Liver (tissue), 3 donors: ENCODE results near the gene AUH.

Source experiments
- CTCF ChIP-seq: fragments of 150-350 bp; IDR thresholded peaks from 2 replicates; pipeline ENCODE4 v1.5.1; 2017; ENCODE audit warnings: improper control_type of control experiment, low read depth, low read length; ENCODE audit not compliant: missing input control
- GABPA ChIP-seq, 2 donors: IDR thresholded peaks in 1 of 2; conservative IDR thresholded peaks in 1 of 2; 2 replicates each; pipeline ENCODE4 v1.6.1; 2016; ENCODE audit warnings: antibody characterized with exemption in 2 of 2, mild to moderate bottlenecking in 1 of 2, moderate library complexity in 1 of 2
- RAD21 ChIP-seq, 2 donors: IDR thresholded peaks; 2 replicates each; pipeline ENCODE4 v1.6.1; 2016; ENCODE audit warnings: antibody characterized with exemption in 2 of 2, mild to moderate bottlenecking in 2 of 2
- YY1 ChIP-seq: IDR thresholded peaks from 2 replicates; pipeline ENCODE4 v1.6.1; 2016; ENCODE audit warnings: antibody characterized with exemption, mild to moderate bottlenecking
- ZBTB33 ChIP-seq: IDR thresholded peaks from 2 replicates; pipeline ENCODE4 v1.6.1; 2016; ENCODE audit warnings: antibody characterized with exemption
- TF ChIP-seq, protein P1 (sequence below): IDR thresholded peaks from 2 replicates; pipeline ENCODE4 v1.6.1; 2016; ENCODE audit warnings: antibody characterized with exemption, mild to moderate bottlenecking
- TF ChIP-seq, protein P2 (sequence below): IDR thresholded peaks from 2 replicates; pipeline ENCODE4 v1.6.1; 2016; ENCODE audit warnings: antibody characterized with exemption
- donor health status: healthy.
- donor health status: healthy.

GRCh38 chr9:91248707-91249106, 113.0 kb downstream of the AUH start:
- TF ChIP-seq YY1 (no peak), CTCF (no peak), ZBTB33 (no peak), RAD21 (IDR thresholded peaks at IDR 0.05) (no peak), GABPA (IDR thresholded peaks at IDR 0.05 in 1 of 2, conservative IDR thresholded peaks at IDR 0.05 in 1 of 2) (no peak)
- TF ChIP-seq, protein P1, sequence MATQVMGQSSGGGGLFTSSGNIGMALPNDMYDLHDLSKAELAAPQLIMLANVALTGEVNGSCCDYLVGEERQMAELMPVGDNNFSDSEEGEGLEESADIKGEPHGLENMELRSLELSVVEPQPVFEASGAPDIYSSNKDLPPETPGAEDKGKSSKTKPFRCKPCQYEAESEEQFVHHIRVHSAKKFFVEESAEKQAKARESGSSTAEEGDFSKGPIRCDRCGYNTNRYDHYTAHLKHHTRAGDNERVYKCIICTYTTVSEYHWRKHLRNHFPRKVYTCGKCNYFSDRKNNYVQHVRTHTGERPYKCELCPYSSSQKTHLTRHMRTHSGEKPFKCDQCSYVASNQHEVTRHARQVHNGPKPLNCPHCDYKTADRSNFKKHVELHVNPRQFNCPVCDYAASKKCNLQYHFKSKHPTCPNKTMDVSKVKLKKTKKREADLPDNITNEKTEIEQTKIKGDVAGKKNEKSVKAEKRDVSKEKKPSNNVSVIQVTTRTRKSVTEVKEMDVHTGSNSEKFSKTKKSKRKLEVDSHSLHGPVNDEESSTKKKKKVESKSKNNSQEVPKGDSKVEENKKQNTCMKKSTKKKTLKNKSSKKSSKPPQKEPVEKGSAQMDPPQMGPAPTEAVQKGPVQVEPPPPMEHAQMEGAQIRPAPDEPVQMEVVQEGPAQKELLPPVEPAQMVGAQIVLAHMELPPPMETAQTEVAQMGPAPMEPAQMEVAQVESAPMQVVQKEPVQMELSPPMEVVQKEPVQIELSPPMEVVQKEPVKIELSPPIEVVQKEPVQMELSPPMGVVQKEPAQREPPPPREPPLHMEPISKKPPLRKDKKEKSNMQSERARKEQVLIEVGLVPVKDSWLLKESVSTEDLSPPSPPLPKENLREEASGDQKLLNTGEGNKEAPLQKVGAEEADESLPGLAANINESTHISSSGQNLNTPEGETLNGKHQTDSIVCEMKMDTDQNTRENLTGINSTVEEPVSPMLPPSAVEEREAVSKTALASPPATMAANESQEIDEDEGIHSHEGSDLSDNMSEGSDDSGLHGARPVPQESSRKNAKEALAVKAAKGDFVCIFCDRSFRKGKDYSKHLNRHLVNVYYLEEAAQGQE = no peak
- TF ChIP-seq, protein P2, sequence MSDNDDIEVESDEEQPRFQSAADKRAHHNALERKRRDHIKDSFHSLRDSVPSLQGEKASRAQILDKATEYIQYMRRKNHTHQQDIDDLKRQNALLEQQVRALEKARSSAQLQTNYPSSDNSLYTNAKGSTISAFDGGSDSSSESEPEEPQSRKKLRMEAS = no peak
